Gastroesophageal sphincter (tissue), 4 donors: ENCODE data around the gene BIVM. TPM values are rescaled to one million over a fixed set of nuclear protein-coding genes. Genes with fewer than 3 reads are reported as not detected.
A peak's percentile ranks its signal among the peaks of the same experiment; 100 is the strongest.

Experiments used
- ATAC-seq: fragments of 150-250 bp; one replicate; pipeline ENCODE4 v1.9.1; 2016; ENCODE audit warnings: mild to moderate bottlenecking, moderate library complexity
- H3K27ac ChIP-seq, 4 donors: fragments of 200-600 bp; sonication (generic) in 3 of 4; 1 replicate in 3 of 4; 2 replicates in 1 of 4; pipeline ENCODE4 v1.5.1; 2016 to 2019
- H3K27me3 ChIP-seq: fragments of 200-600 bp; sonication (generic); one replicate; pipeline ENCODE4 v1.5.1; 2019
- H3K36me3 ChIP-seq, 2 donors: fragments of 200-600 bp; sonication (generic); one replicate each; pipeline ENCODE4 v1.5.1; 2019; ENCODE audit warnings: control low read depth in 1 of 2
- H3K4me1 ChIP-seq, 3 donors: fragments of 200-600 bp; sonication (generic); 1 replicate in 2 of 3; 2 replicates in 1 of 3; pipeline ENCODE4 v1.5.1; 2016 to 2019; ENCODE audit warnings: control low read depth in 2 of 3
- H3K4me3 ChIP-seq, 2 donors: fragments of 200-600 bp; sonication (generic); one replicate each; pipeline ENCODE4 v1.5.1; 2019; ENCODE audit warnings: mild to moderate bottlenecking in 1 of 2, moderate library complexity in 1 of 2
- H3K9me3 ChIP-seq, 3 donors: fragments of 200-600 bp; sonication (generic); one replicate each; pipeline ENCODE4 v1.5.1; 2017 to 2019; ENCODE audit warnings: control low read depth in 2 of 3
- CTCF ChIP-seq, 4 experiments: fragments of 200-600 bp in 2 of 4; fragments of 450-650 bp in 2 of 4; sonication (generic) in 1 of 4; IDR thresholded peaks; one replicate each; pipeline ENCODE4 v1.5.1; 2017 to 2019; ENCODE audit warnings: antibody characterized with exemption in 4 of 4, mild to moderate bottlenecking in 2 of 4, moderate library complexity in 2 of 4
- EP300 ChIP-seq: sonication (generic); formaldehyde crosslinking; IDR thresholded peaks from one replicate; pipeline ENCODE4 v1.6.1; 2017; ENCODE audit warnings: antibody characterized with exemption, mild to moderate bottlenecking
- POLR2A ChIP-seq, 2 donors: fragments of 450-650 bp; IDR thresholded peaks; one replicate each; pipeline ENCODE4 v1.6.1; 2017; ENCODE audit warnings: antibody characterized with exemption in 2 of 2, mild to moderate bottlenecking in 2 of 2, moderate library complexity in 1 of 2
- POLR2AphosphoS5 ChIP-seq: sonication (generic); formaldehyde crosslinking; IDR thresholded peaks from one replicate; pipeline ENCODE4 v1.6.1; 2017; ENCODE audit warnings: antibody characterized with exemption
- WGBS, 2 donors: methylation state at CpG; one replicate each; pipeline ENCODE4 v1.1.5; 2018; ENCODE audit warnings: low coverage in 1 of 2; 5-methylcytosine and 5-hydroxymethylcytosine counted together
- total RNA-seq, 4 donors: library from RNA; depleted of rRNA; stranded (reverse); fragments of >200 nt; gene quantifications; one replicate each; pipeline ENCODE4 v1.1.0, GENCODE V29; 2016

The BIVM gene
- total RNA-seq, 4 donors from 2014 or later: 8.7 to 19.6 (median 15.8) TPM

DNA sequence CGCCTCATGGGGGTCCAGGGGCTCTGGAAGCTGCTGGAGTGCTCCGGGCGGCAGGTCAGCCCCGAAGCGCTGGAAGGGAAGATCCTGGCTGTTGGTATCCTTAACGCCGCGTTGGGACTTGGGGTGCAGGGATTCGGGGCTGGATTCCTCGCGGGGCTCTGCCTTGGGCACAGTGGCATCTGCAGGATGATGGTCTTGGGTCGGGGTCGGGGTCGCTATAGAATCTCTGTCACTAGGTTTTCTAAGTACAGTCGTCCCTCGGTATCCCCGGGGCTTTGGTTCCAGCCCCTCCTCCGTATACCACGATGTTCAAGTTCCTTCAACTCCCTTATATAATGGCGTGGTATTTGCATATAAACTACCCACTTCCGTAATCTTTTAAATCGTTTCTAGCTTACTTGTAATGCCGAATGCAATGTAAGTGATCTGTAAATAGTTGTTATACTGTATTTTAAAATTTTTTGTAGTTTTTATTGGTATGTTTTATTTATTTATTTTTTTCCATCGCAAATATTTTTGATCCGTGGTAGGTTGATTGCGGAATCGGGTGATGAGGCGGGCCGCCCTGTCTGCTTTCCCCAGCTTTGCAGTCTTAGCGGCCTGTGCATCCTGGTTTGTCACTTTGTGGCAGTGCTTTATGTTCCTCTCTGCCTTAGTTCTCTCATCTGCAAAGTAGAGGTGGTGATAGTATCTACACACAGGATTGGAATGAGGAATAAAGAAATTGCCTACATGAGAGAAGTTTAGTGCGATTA lies 47.5 kb downstream of the BIVM start:
- no peak for TF ChIP-seq POLR2A (IDR thresholded peaks at IDR 0.05)
- TF ChIP-seq EP300: no peak
- peak in 1 of 4 experiments; percentile 11 for TF ChIP-seq CTCF (IDR thresholded peaks at IDR 0.05)
- WGBS, 2 donors: 1 to 2% methylated on average over 14 of the region's 31 CpGs
- peaks cover 4 to 48% (median 6%) of the 10 kb centered on the region in 3 donors for H3K4me1 ChIP-seq
- peak overlapping the region; percentile 75 to 99 (median 96) for H3K27ac ChIP-seq
- peak; percentile 8 for ATAC-seq
- H3K9me3 ChIP-seq: no peaks in the 10 kb centered on the region
- peaks cover 0 to 12% of the 10 kb centered on the region in 2 donors for H3K36me3 ChIP-seq
- peak overlapping the region; percentile 93 to 97 for H3K4me3 ChIP-seq
- no peaks in the 10 kb centered on the region for H3K27me3 ChIP-seq

GRCh38 chr13:102847272-102848234 lies 48.6 kb downstream of the BIVM start:
- TF ChIP-seq POLR2A (IDR thresholded peaks at IDR 0.05): no peak
- TF ChIP-seq CTCF (IDR thresholded peaks at IDR 0.05): peak; percentile 58 to 71 (median 60)
- Histone ChIP-seq H3K27ac (peak overlapping the region in 2 of 4 donors; percentile 98 to 99), H3K4me3 (peak overlapping the region; percentile 93 to 97), H3K4me1 (peaks cover 4 to 48% (median 6%) of the 10 kb centered on the region in 3 donors), H3K9me3 (no peaks in the 10 kb centered on the region), H3K36me3 (peaks cover 0 to 11% of the 10 kb centered on the region in 2 donors), H3K27me3 (no peaks in the 10 kb centered on the region)
- no peak for ATAC-seq
- whole genome bisulfite sequencing, 2 donors: 17 to 19% methylated on average over 11 to 12 of the region's 12 CpGs

DNA sequence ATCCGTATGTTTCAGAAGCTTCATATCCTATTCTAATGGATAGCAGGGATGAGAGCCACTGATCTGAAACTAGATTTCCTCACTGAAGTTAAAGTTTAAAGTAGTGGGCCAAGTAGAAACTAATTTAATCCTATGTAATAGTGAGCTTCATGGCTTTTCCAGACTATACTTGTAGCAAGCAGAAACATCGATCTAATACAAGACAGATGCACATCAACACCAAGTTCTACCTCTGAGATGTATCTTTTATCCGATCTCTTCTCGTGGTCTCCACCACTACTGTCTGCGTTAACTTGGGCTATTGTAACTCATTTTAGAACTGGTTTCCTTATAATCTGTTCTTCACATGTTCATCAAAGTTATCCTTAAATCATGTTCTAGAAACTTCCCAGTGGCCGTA lies 50.0 kb downstream of the BIVM start:
- H3K9me3 ChIP-seq: no peaks in the 10 kb centered on the region
- 81 to 88% methylated on average over 6 of the region's 6 CpGs for WGBS, 2 donors

DNA sequence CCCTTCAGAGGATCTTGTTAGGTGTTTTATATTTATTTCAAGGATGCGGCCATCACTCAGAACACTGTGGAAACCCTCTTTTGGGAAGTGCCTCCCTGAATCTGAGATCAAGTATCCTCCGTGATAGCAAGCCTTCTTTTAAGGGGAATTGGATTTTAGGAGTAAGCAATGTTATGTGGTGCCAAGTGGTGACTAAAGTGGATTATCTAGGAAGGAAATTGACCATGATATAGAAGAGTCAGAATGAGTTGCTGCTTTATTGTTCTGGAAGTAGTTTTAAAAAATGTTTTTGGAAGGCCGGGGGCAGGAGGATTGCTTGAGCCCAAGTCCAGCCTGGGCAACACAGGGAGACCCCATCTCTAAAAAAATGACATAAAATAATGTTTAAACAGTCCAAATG lies 53.6 kb downstream of the BIVM start:
- Histone ChIP-seq H3K4me3 (no peak overlapping the region), H3K4me1 (peaks cover 3 to 33% (median 4%) of the 10 kb centered on the region in 3 donors), H3K9me3 (no peaks in the 10 kb centered on the region), H3K36me3 (peaks cover 0 to 53% of the 10 kb centered on the region in 2 donors), H3K27me3 (no peaks in the 10 kb centered on the region), H3K27ac (no peak overlapping the region)
- 92% methylated on average over 3 of the region's 3 CpGs; no CpG with 5 or more reads in 1 of the 2 donors for whole genome bisulfite sequencing, 2 donors
- TF ChIP-seq CTCF (IDR thresholded peaks at IDR 0.05): no peak
- TF ChIP-seq POLR2AphosphoS5: no peak
- no peak for TF ChIP-seq EP300
- TF ChIP-seq POLR2A (IDR thresholded peaks at IDR 0.05): no peak
- no peak for ATAC-seq

More for the DNA sequence above, 50.0 kb downstream of the BIVM start:
- Histone ChIP-seq H3K27ac (no peak overlapping the region), H3K36me3 (peaks cover 0 to 17% of the 10 kb centered on the region in 2 donors), H3K4me3 (no peak overlapping the region), H3K27me3 (no peaks in the 10 kb centered on the region), H3K4me1 (peaks cover 4 to 48% (median 6%) of the 10 kb centered on the region in 3 donors)
- ATAC-seq: no peak
- TF ChIP-seq CTCF (IDR thresholded peaks at IDR 0.05) (no peak), POLR2A (IDR thresholded peaks at IDR 0.05) (no peak), POLR2AphosphoS5 (no peak), EP300 (no peak)
